Endothelial cell of umbilical vein (primary cell): ENCODE measurements around the gene OTUD7B. TPM values are rescaled to one million over a fixed set of nuclear protein-coding genes. Genes with fewer than 3 reads are reported as not detected.

Experiments used
- BruUV-seq: library from RNA; stranded (reverse); fragments of 400-500 nt; replicated peaks from 2 replicates; lab custom pipeline; 2021; lab: Mats Ljungman, UMichigan
- CTCF ChIA-PET: fragments of 300-600, 350-600 bp; sonication (Branson Sonifier 250); formaldehyde crosslinking; loops from one replicate; lab custom pipeline; 2021; ENCODE audit warnings: antibody characterized with exemption, inconsistent platforms; lab: Charles Lee
- POLR2A ChIA-PET: fragments of 300-600, 350-600 bp; sonication (Branson Sonifier 250); formaldehyde crosslinking; loops from one replicate; lab custom pipeline; 2021; ENCODE audit warnings: antibody characterized with exemption, inconsistent platforms; lab: Charles Lee
- DNase-seq: peaks from one replicate; pipeline ENCODE4 v3.0.0-alpha.2; 2011; ENCODE audit warnings: low read depth, low spot score
- FAIRE-seq: peaks from 2 replicates; lab custom pipeline; 2011; peaks lifted over from hg19 to GRCh38; lab: Jason Lieb, UNC
- H2AFZ ChIP-seq: 2 replicates; pipeline ENCODE4 v1.6.0; 2012; ENCODE audit warnings: low read depth, low read length, control low read depth, inconsistent platforms
- H3K27ac ChIP-seq: 2 replicates; pipeline ENCODE4 v1.5.1; 2011; ENCODE audit warnings: low read depth, mild to moderate bottlenecking, control low read depth, low read length, moderate library complexity; ENCODE audit not compliant: insufficient read depth
- H3K27me3 ChIP-seq, 2 experiments: 2 replicates each; pipeline versions ENCODE4 v1.6.0 to v1.6.1; 2011; ENCODE audit warnings: low read length in 2 of 2, mixed read lengths in 1 of 2; ENCODE audit not compliant: control insufficient read depth in 2 of 2, insufficient read depth in 2 of 2
- H3K36me3 ChIP-seq, 2 experiments: 2 replicates in 1 of 2; 3 replicates in 1 of 2; pipeline ENCODE4 v1.5.1; 2011; ENCODE audit warnings: low read length in 2 of 2, mild to moderate bottlenecking in 1 of 2, moderate library complexity in 1 of 2; ENCODE audit not compliant: control insufficient read depth in 2 of 2, insufficient read depth in 2 of 2; ENCODE audit errors: extremely low read depth in 1 of 2
- H3K4me1 ChIP-seq: 3 replicates; pipeline ENCODE4 v1.5.1; 2011; ENCODE audit warnings: mild to moderate bottlenecking, low read length; ENCODE audit not compliant: control insufficient read depth, insufficient read depth; ENCODE audit errors: extremely low read depth
- H3K4me2 ChIP-seq: 2 replicates; pipeline ENCODE4 v1.6.1; 2011; ENCODE audit warnings: low read length, control low read depth, mixed read lengths; ENCODE audit not compliant: insufficient read depth
- H3K4me3 ChIP-seq, 3 experiments: fragments of 200-600 bp in 1 of 3; sonication (generic), shearing (Covaris generic) in 1 of 3; replicated peaks in 1 of 3; 2 replicates each; pipeline ENCODE4 v1.5.1; 2011 to 2016; ENCODE audit warnings: control low read depth in 3 of 3, low read length in 3 of 3, mild to moderate bottlenecking in 2 of 3, inconsistent platforms in 1 of 3, low read depth in 1 of 3, moderate library complexity in 1 of 3; ENCODE audit not compliant: insufficient read depth in 1 of 3
- H3K79me2 ChIP-seq: 2 replicates; pipeline ENCODE4 v1.6.0; 2012; ENCODE audit warnings: low read length, inconsistent platforms; ENCODE audit not compliant: control insufficient read depth, insufficient read depth
- H3K9ac ChIP-seq: replicated peaks from 2 replicates; pipeline ENCODE3; 2011; ENCODE audit warnings: low read length, control low read depth; ENCODE audit not compliant: insufficient read depth; ENCODE audit errors: extremely low read depth
- H3K9me1 ChIP-seq: replicated peaks from 3 replicates; pipeline ENCODE4 v1.6.0; 2011; ENCODE audit warnings: mild to moderate bottlenecking, low read length; ENCODE audit not compliant: control insufficient read depth, insufficient read depth; ENCODE audit errors: extremely low read depth
- H3K9me3 ChIP-seq: replicated peaks from 2 replicates; pipeline ENCODE4 v1.5.1; 2012; ENCODE audit warnings: low read length, inconsistent platforms; ENCODE audit not compliant: control insufficient read depth, insufficient read depth
- H4K20me1 ChIP-seq: replicated peaks from 2 replicates; pipeline ENCODE3; 2011; ENCODE audit warnings: mild to moderate bottlenecking, low read length; ENCODE audit not compliant: control insufficient read depth, insufficient read depth; ENCODE audit errors: extremely low read depth
- EZH2 ChIP-seq: IDR thresholded peaks from 2 replicates; pipeline ENCODE4 v1.6.1; 2012; ENCODE audit warnings: borderline replicate concordance, low read depth, mild to moderate bottlenecking, moderate library complexity, low read length, inconsistent platforms; ENCODE audit not compliant: severe bottlenecking
- FOS ChIP-seq: IDR thresholded peaks from 2 replicates; pipeline ENCODE4 v1.6.1; 2011; ENCODE audit warnings: mild to moderate bottlenecking, low read length, moderate library complexity, borderline replicate concordance; ENCODE audit not compliant: insufficient read depth
- GATA2 ChIP-seq: IDR thresholded peaks from 2 replicates; pipeline ENCODE4 v1.7.0; 2011; ENCODE audit warnings: low read depth, mild to moderate bottlenecking, moderate library complexity, mixed read lengths, low read length; ENCODE audit not compliant: insufficient read length, insufficient read depth
- JUN ChIP-seq: IDR thresholded peaks from 2 replicates; pipeline ENCODE4 v1.6.1; 2011; ENCODE audit warnings: borderline replicate concordance, low read depth; ENCODE audit not compliant: insufficient read length, insufficient read depth
- MAX ChIP-seq: IDR thresholded peaks from 2 replicates; pipeline ENCODE4 v1.6.1; 2011; ENCODE audit not compliant: insufficient read depth, insufficient read length
- MYC ChIP-seq: IDR thresholded peaks from one replicate; pipeline ENCODE4 v1.6.1; 2011; ENCODE audit warnings: mild to moderate bottlenecking, low read depth, low read length
- POLR2A ChIP-seq: IDR thresholded peaks from 2 replicates; pipeline ENCODE4 v1.6.1; 2012; ENCODE audit warnings: low read depth, mild to moderate bottlenecking, control low read depth, low read length
- POLR2AphosphoS5 ChIP-seq: IDR thresholded peaks from 2 replicates; pipeline ENCODE4 v1.6.1; 2012; ENCODE audit warnings: low read depth, mild to moderate bottlenecking, control low read depth, low read length, moderate library complexity; ENCODE audit not compliant: insufficient read depth
- dilution Hi-C: fragments of 300-500 bp; cut with MboI; formaldehyde crosslinking; loops from one replicate; pipeline ENCODE4 v1.15.0; 2019; ENCODE audit warnings: low sequenced_read_pairs; ENCODE audit not compliant: extremely low pct_ligation_motif_present
- intact Hi-C: fragments of 100-400 bp; cut with micrococcal nuclease; formaldehyde crosslinking; loops from one replicate; pipeline ENCODE4 v1.10.0; 2022
- polyA plus RNA-seq, 4 experiments: library from polyadenylated mRNA; depleted of rRNA in 3 of 4; stranded (reverse) in 3 of 4; unstranded in 1 of 4; fragments of >200 nt; gene quantifications; 2 replicates each; pipeline versions ENCODE4 v1.2.1 to v1.2.3, GENCODE V29; 2011 to 2012; ENCODE audit warnings: missing spikeins in 1 of 4
- total RNA-seq: library from RNA; stranded (reverse); gene quantifications from 2 replicates; pipeline ENCODE4 v1.2.3, GENCODE V29; 2021
- TF ChIP-seq, protein P1 (sequence below), 2 donors: IDR thresholded peaks; 1 replicate in 1 of 2; 2 replicates in 1 of 2; pipeline ENCODE4 v1.5.1; 2011; ENCODE audit warnings: low read length in 2 of 2, mild to moderate bottlenecking in 2 of 2, moderate library complexity in 2 of 2, control low read depth in 1 of 2, inconsistent platforms in 1 of 2, low read depth in 1 of 2; ENCODE audit not compliant: insufficient read depth in 1 of 2; ENCODE audit errors: extremely low read depth in 1 of 2

The OTUD7B gene
- total and polyA plus RNA-seq, 2 donors (not counting 3 experiments of a cell fraction or from before 2014, with no cell fraction given) = 4.3 to 22.8 TPM

- ChIA-PET CTCF (interaction anchor here (0.7 to 1.1 kb wide), 3 partner anchors 10 to 259 kb away, joined by 3 read pairs; no protein-coding TSS in a partner anchor), POLR2A (interaction anchor here (1.0 kb wide), 1 partner anchor 41 kb away, joined by 7 read pairs; a partner anchor contains a TSS)
- peaks cover 27% of the 10 kb centered on the region for H3K4me1 ChIP-seq
- H3K9ac ChIP-seq = peak within 1 kb of the TSS; percentile 86
- TF ChIP-seq EZH2 (no peak), GATA2 (no peak), FOS (no peak), POLR2AphosphoS5 (peak; percentile 91), MYC (no peak), POLR2A (peak; percentile 97), JUN (no peak), MAX (peak; percentile 5)
- TF ChIP-seq, protein P1, sequence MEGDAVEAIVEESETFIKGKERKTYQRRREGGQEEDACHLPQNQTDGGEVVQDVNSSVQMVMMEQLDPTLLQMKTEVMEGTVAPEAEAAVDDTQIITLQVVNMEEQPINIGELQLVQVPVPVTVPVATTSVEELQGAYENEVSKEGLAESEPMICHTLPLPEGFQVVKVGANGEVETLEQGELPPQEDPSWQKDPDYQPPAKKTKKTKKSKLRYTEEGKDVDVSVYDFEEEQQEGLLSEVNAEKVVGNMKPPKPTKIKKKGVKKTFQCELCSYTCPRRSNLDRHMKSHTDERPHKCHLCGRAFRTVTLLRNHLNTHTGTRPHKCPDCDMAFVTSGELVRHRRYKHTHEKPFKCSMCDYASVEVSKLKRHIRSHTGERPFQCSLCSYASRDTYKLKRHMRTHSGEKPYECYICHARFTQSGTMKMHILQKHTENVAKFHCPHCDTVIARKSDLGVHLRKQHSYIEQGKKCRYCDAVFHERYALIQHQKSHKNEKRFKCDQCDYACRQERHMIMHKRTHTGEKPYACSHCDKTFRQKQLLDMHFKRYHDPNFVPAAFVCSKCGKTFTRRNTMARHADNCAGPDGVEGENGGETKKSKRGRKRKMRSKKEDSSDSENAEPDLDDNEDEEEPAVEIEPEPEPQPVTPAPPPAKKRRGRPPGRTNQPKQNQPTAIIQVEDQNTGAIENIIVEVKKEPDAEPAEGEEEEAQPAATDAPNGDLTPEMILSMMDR (IDR thresholded peaks at IDR 0.05; ENCODE audit: extremely low read depth in 1 of 2, insufficient read depth in 1 of 2, low read depth in 1 of 2, low read length in 2 of 2) = peak in 1 of 2 donors; percentile 13
- H4K20me1 ChIP-seq = no peaks in the 10 kb centered on the region
- FAIRE-seq (peak; percentile 94), DNase-seq (peak; percentile 94)
- peak within 1 kb of the TSS; percentile 97 for H3K4me2 ChIP-seq
- H3K9me1 ChIP-seq = no peaks in the 10 kb centered on the region
- peaks cover 17 to 26% of the 10 kb centered on the region in 2 experiments for H3K36me3 ChIP-seq
- H3K27ac ChIP-seq = peak within 1 kb of the TSS; percentile 74
- BruUV-seq = TSS peak; percentile 96
- no peaks in the 10 kb centered on the region for H3K27me3 ChIP-seq
- peaks cover 30% of the 10 kb centered on the region for H3K79me2 ChIP-seq
- H3K9me3 ChIP-seq = no peaks in the 10 kb centered on the region
- intact Hi-C loops = loop anchor here (1.0 kb wide), 3 partner anchors 9 to 39 kb away; no protein-coding TSS in a partner anchor
- peak within 1 kb of the TSS; percentile 65 to 88 (median 77) for H3K4me3 ChIP-seq
- dilution Hi-C loops = no loop called here
- H2AFZ ChIP-seq = peak within 1 kb of the TSS; percentile 78
Observed at GRCh38 chr1:149927563-149928400, 82.7 kb downstream of the OTUD7B start, which contains the start of gene SF3B4. TSS of gene SF3B4 (minus strand) at chr1:149927803. CDS start at chr1:149927759, 44 bp downstream.
